Brain microvascular endothelial cell (primary cell): ENCODE measurements around the gene SCG5.

Experiments
- DNase-seq: peaks from one replicate; pipeline ENCODE4 v3.0.0-alpha.2; 2020
- H3K27ac ChIP-seq: fragments of 250-450 bp; sonication (Bioruptor Pico); 2 replicates; pipeline ENCODE4 v1.5.1; 2020; ENCODE audit warnings: mild to moderate bottlenecking, moderate library complexity
- H3K27me3 ChIP-seq: fragments of 250-450 bp; sonication (Bioruptor Pico); replicated peaks from 2 replicates; pipeline ENCODE4 v1.5.1; 2020; ENCODE audit warnings: mild to moderate bottlenecking
- H3K36me3 ChIP-seq: fragments of 250-450 bp; sonication (Bioruptor Pico); replicated peaks from 2 replicates; pipeline ENCODE4 v1.5.1; 2020; ENCODE audit warnings: mild to moderate bottlenecking
- H3K4me3 ChIP-seq: 2 replicates; pipeline ENCODE4 v1.5.1; 2011; ENCODE audit warnings: low read depth, mild to moderate bottlenecking, control low read depth, low read length, moderate library complexity
- CTCF ChIP-seq: IDR thresholded peaks from 2 replicates; pipeline ENCODE4 v1.5.1; 2011; ENCODE audit warnings: low read depth, mild to moderate bottlenecking, moderate library complexity, low read length, control low read depth, inconsistent platforms; ENCODE audit errors: missing control alignments
- in situ Hi-C: cut with HindIII; loops from 2 replicates; pipeline ENCODE4 v1.10.0; 2017; ENCODE audit warnings: low sequenced_read_pairs, low pct_ligation_motif_present

SCG5 gene

GRCh38 chr15:32674681-32675080 lies 33.2 kb downstream of the SCG5 start:
- TF ChIP-seq CTCF = no peak
- Histone ChIP-seq H3K36me3 (no peaks in the 10 kb centered on the region), H3K4me3 (no peak overlapping the region), H3K27ac (no peak overlapping the region), H3K27me3 (no peaks in the 10 kb centered on the region)
- in situ Hi-C loops = loop anchor here (25.0 kb wide), 2 partner anchors 138 to 463 kb away; no protein-coding TSS in a partner anchor
- no peak for DNase-seq

- no peak overlapping the region for H3K27ac ChIP-seq
- in situ Hi-C loops = no loop called here
- DNase-seq = no peak
- H3K27me3 ChIP-seq = no peaks in the 10 kb centered on the region
- H3K36me3 ChIP-seq = no peaks in the 10 kb centered on the region
- no peak for TF ChIP-seq CTCF
- H3K4me3 ChIP-seq = no peak overlapping the region
Observed at GRCh38 chr15:32675466-32675865, 34.0 kb downstream of the SCG5 start.

GRCh38 chr15:32676169-32676568 lies 34.7 kb downstream of the SCG5 start:
- in situ Hi-C loops = no loop called here
- no peak for DNase-seq
- no peak overlapping the region for H3K4me3 ChIP-seq
- no peaks in the 10 kb centered on the region for H3K27me3 ChIP-seq
- TF ChIP-seq CTCF = no peak
- no peak overlapping the region for H3K27ac ChIP-seq
- no peaks in the 10 kb centered on the region for H3K36me3 ChIP-seq

- Histone ChIP-seq H3K27ac (no peak overlapping the region), H3K36me3 (no peaks in the 10 kb centered on the region), H3K4me3 (no peak overlapping the region), H3K27me3 (no peaks in the 10 kb centered on the region)
- no peak for DNase-seq
- in situ Hi-C loops = no loop called here
- TF ChIP-seq CTCF = no peak
Observed at GRCh38 chr15:32677238-32677750, 35.8 kb downstream of the SCG5 start.

- in situ Hi-C loops = no loop called here
- Histone ChIP-seq H3K27me3 (no peaks in the 10 kb centered on the region), H3K36me3 (no peaks in the 10 kb centered on the region), H3K27ac (no peak overlapping the region), H3K4me3 (no peak overlapping the region)
- TF ChIP-seq CTCF = peak; percentile 28
- no peak for DNase-seq
Observed at GRCh38 chr15:32679298-32679690, 37.8 kb downstream of the SCG5 start.

- Histone ChIP-seq H3K27ac (peak overlapping the region; percentile 89), H3K4me3 (no peak overlapping the region), H3K27me3 (no peaks in the 10 kb centered on the region), H3K36me3 (no peaks in the 10 kb centered on the region)
- in situ Hi-C loops = no loop called here
- TF ChIP-seq CTCF = no peak
- peak; percentile 90 for DNase-seq
Observed at GRCh38 chr15:32682569-32682968, 41.1 kb downstream of the SCG5 start.
